SK-N-SH (cell line): ENCODE data around the gene REXO1. TPM values are rescaled to one million over a fixed set of nuclear protein-coding genes. Genes with fewer than 3 reads are reported as not detected.

Experiments used
- CTCF ChIA-PET: fragments of 300-600, 350-600 bp; formaldehyde crosslinking; extraction: SDS; loops from one replicate; lab custom pipeline; 2021; lab: Yijun Ruan, JAX
- POLR2A ChIA-PET: fragments of 350-600 bp; sonication (Branson Sonifier 250); formaldehyde crosslinking; extraction: SDS; loops from one replicate; lab custom pipeline; 2020; ENCODE audit warnings: antibody characterized with exemption, inconsistent platforms; lab: Yijun Ruan, JAX
- DNase-seq: peaks from one replicate; pipeline ENCODE4 v3.0.0; 2012
- H2AFZ ChIP-seq: fragments of 200-600 bp; sonication (generic); 2 replicates; pipeline ENCODE4 v1.8.1; 2016; ENCODE audit warnings: antibody characterized with exemption, mild to moderate bottlenecking, low read depth
- H3F3A ChIP-seq: fragments of 200-600 bp; sonication (generic); replicated peaks from 2 replicates; pipeline ENCODE3; 2016; ENCODE audit warnings: antibody characterized with exemption, mild to moderate bottlenecking; ENCODE audit not compliant: insufficient read depth
- H3K27ac ChIP-seq, 2 experiments: fragments of 200-500 bp in 1 of 2; fragments of 200-600 bp in 1 of 2; sonication (Bioruptor generic) in 1 of 2; sonication (generic), shearing (Covaris generic) in 1 of 2; 2 replicates each; pipeline versions ENCODE4 v1.5.1 to v1.6.1; 2014 to 2016; ENCODE audit warnings: low read depth in 2 of 2, inconsistent platforms in 1 of 2, low read length in 1 of 2, mild to moderate bottlenecking in 1 of 2, mixed read lengths in 1 of 2
- H3K27me3 ChIP-seq: fragments of 200-600 bp; sonication (generic), shearing (Covaris generic); 2 replicates; pipeline ENCODE4 v1.6.1; 2016; ENCODE audit warnings: mixed run types; ENCODE audit not compliant: insufficient read depth
- H3K36me3 ChIP-seq, 2 experiments: fragments of 200-500 bp in 1 of 2; fragments of 200-600 bp in 1 of 2; sonication (Bioruptor generic) in 1 of 2; sonication (generic) in 1 of 2; replicated peaks in 1 of 2; 2 replicates each; pipeline versions ENCODE3 to v1.5.1; 2014 to 2016; ENCODE audit warnings: low read length in 1 of 2, mild to moderate bottlenecking in 1 of 2; ENCODE audit not compliant: insufficient read depth in 2 of 2, control insufficient read depth in 1 of 2
- H3K4me1 ChIP-seq, 2 experiments: fragments of 200-500 bp in 1 of 2; fragments of 200-600 bp in 1 of 2; sonication (Bioruptor generic) in 1 of 2; sonication (generic), shearing (Covaris generic) in 1 of 2; 2 replicates each; pipeline versions ENCODE4 v1.5.1 to v1.6.1; 2014 to 2016; ENCODE audit warnings: low read depth in 1 of 2, low read length in 1 of 2, mixed run types in 1 of 2; ENCODE audit not compliant: insufficient read depth in 2 of 2, control insufficient read depth in 1 of 2
- H3K4me2 ChIP-seq: fragments of 200-600 bp; sonication (generic), shearing (Covaris generic); 2 replicates; pipeline ENCODE4 v1.6.1; 2017; ENCODE audit warnings: mixed run types
- H3K4me3 ChIP-seq, 2 experiments: fragments of 200-500 bp in 1 of 2; fragments of 200-600 bp in 1 of 2; sonication (Bioruptor generic) in 1 of 2; sonication (generic), shearing (Covaris generic) in 1 of 2; 2 replicates each; pipeline versions ENCODE4 v1.5.1 to v1.8.1; 2014 to 2016; ENCODE audit warnings: low read depth in 2 of 2, inconsistent platforms in 1 of 2, low read length in 1 of 2, mild to moderate bottlenecking in 1 of 2, mixed read lengths in 1 of 2, moderate library complexity in 1 of 2
- H3K79me2 ChIP-seq: fragments of 200-600 bp; sonication (generic); 2 replicates; pipeline ENCODE4 v1.8.1; 2017; ENCODE audit warnings: mild to moderate bottlenecking; ENCODE audit not compliant: insufficient read depth
- H3K9ac ChIP-seq: fragments of 200-600 bp; sonication (generic); 2 replicates; pipeline ENCODE4 v1.6.1; 2017; ENCODE audit warnings: mixed run types
- H3K9me2 ChIP-seq: fragments of 200-600 bp; sonication (generic); 2 replicates; pipeline ENCODE4 v1.6.1; 2017; ENCODE audit warnings: mixed run types
- H3K9me3 ChIP-seq: fragments of 200-600 bp; sonication (generic); 2 replicates; pipeline ENCODE4 v1.6.1; 2017; ENCODE audit warnings: mixed run types, mild to moderate bottlenecking, moderate library complexity
- H4K20me1 ChIP-seq: fragments of 200-600 bp; sonication (generic); 2 replicates; pipeline ENCODE4 v1.6.1; 2017; ENCODE audit warnings: mild to moderate bottlenecking, mixed run types; ENCODE audit not compliant: insufficient read depth
- CTCF ChIP-seq: fragments of 200-600 bp; sonication (generic); IDR thresholded peaks from 2 replicates; pipeline ENCODE4 v1.6.1; 2017; ENCODE audit warnings: antibody characterized with exemption, mild to moderate bottlenecking, moderate library complexity
- EP300 ChIP-seq, 2 experiments: IDR thresholded peaks; 2 replicates each; pipeline versions ENCODE4 v1.4.0 to v1.6.1; 2012; ENCODE audit warnings: borderline replicate concordance in 1 of 2, low read depth in 1 of 2, low read length in 1 of 2
- EZH2phosphoT487 ChIP-seq: fragments of 200-600 bp; sonication (generic); IDR thresholded peaks from 2 replicates; pipeline ENCODE4 v1.6.1; 2017; ENCODE audit warnings: low read depth, mixed run types, mild to moderate bottlenecking, antibody characterized with exemption, moderate library complexity, borderline replicate concordance
- FOSL2 ChIP-seq: IDR thresholded peaks from 2 replicates; pipeline ENCODE4 v1.4.0; 2012; ENCODE audit warnings: low read depth, mild to moderate bottlenecking, moderate library complexity, borderline replicate concordance
- FOXM1 ChIP-seq: IDR thresholded peaks from 2 replicates; pipeline ENCODE4 v1.4.0; 2012; ENCODE audit warnings: low read depth, mild to moderate bottlenecking
- MEF2A ChIP-seq: IDR thresholded peaks from 2 replicates; pipeline ENCODE4 v1.4.0; 2012; ENCODE audit warnings: low read depth, borderline replicate concordance
- NFIC ChIP-seq: IDR thresholded peaks from 2 replicates; pipeline ENCODE4 v1.4.0; 2012; ENCODE audit warnings: borderline replicate concordance
- NRF1 ChIP-seq: IDR thresholded peaks from 2 replicates; pipeline ENCODE4 v1.6.1; 2012; ENCODE audit warnings: low read depth, mild to moderate bottlenecking, low read length
- POLR2AphosphoS5 ChIP-seq: IDR thresholded peaks from 2 replicates; pipeline ENCODE4 v1.6.1; 2012; ENCODE audit warnings: low read depth, low read length
- RFX5 ChIP-seq: IDR thresholded peaks from 2 replicates; pipeline ENCODE4 v1.6.1; 2012; ENCODE audit warnings: mild to moderate bottlenecking, improper control_type of control experiment, low read length
- SIN3A ChIP-seq: IDR thresholded peaks from 2 replicates; pipeline ENCODE4 v1.6.1; 2012; ENCODE audit warnings: low read depth, mild to moderate bottlenecking, low read length, moderate library complexity, borderline replicate concordance
- SMC3 ChIP-seq: IDR thresholded peaks from 2 replicates; pipeline ENCODE4 v1.6.1; 2012; ENCODE audit warnings: low read depth, low read length, improper control_type of control experiment
- USF2 ChIP-seq: fragments of 150-350 bp; IDR thresholded peaks from 2 replicates; pipeline ENCODE4 v1.6.1; 2017; ENCODE audit warnings: antibody characterized with exemption, low read length, low read depth, borderline replicate concordance
- YY1 ChIP-seq: IDR thresholded peaks from 2 replicates; pipeline ENCODE4 v1.4.0; 2012; ENCODE audit warnings: low read depth, mild to moderate bottlenecking
- WGBS: methylation state at CpG from one replicate; pipeline ENCODE4 v1.1.6; 2017; ENCODE audit warnings: low lambda C conversion rate; 5-methylcytosine and 5-hydroxymethylcytosine counted together
- polyA plus RNA-seq, 3 experiments: library from polyadenylated mRNA; depleted of rRNA; stranded (reverse); fragments of >200 nt; gene quantifications; 2 replicates each; pipeline ENCODE4 v1.2.3, GENCODE V29; 2012
- TF ChIP-seq, protein P1 (sequence below): IDR thresholded peaks from 2 replicates; pipeline ENCODE4 v1.4.0; 2012; ENCODE audit warnings: low read depth, borderline replicate concordance
- TF ChIP-seq, protein P2 (sequence below): IDR thresholded peaks from 2 replicates; pipeline ENCODE4 v1.4.0; 2012; ENCODE audit warnings: low read depth
- TF ChIP-seq, protein P3 (sequence below): IDR thresholded peaks from 2 replicates; pipeline ENCODE4 v1.4.0; 2012; ENCODE audit warnings: low read depth, borderline replicate concordance

The REXO1 gene
- polyA plus RNA-seq, 1 of the 3 experiments (the other 2 are of a cell fraction), result 18.8 TPM

GRCh38 chr19:1813192-1814182 lies 34.8 kb downstream of the REXO1 start:
- Histone ChIP-seq H3K36me3 (peaks cover 0 to 29% of the 10 kb centered on the region in 2 experiments), H3K9ac (peak overlapping the region; percentile 75), H3K9me3 (no peaks in the 10 kb centered on the region), H3K9me2 (no peaks in the 10 kb centered on the region), H2AFZ (no peak overlapping the region; the same call in 1 of the 2 replicates), H3K27me3 (no peaks in the 10 kb centered on the region), H3K27ac (peak overlapping the region; percentile 48 to 69; a peak in 2 of 4 replicates), H3K4me3 (peak overlapping the region; percentile 54 to 71), H4K20me1 (no peaks in the 10 kb centered on the region), H3K79me2 (no peaks in the 10 kb centered on the region), H3F3A (peaks cover 4% of the 10 kb centered on the region), H3K4me1 (peaks cover 0 to 14% of the 10 kb centered on the region in 2 experiments; a peak in 1 of 4 replicates), H3K4me2 (peak overlapping the region; percentile 77)
- TF ChIP-seq NFIC, result no peak
- no peak for TF ChIP-seq SIN3A
- no peak for TF ChIP-seq YY1
- peak; percentile 4; the same call in 1 of the 2 replicates for TF ChIP-seq CTCF
- TF ChIP-seq SMC3, result no peak
- no peak for DNase-seq
- ChIA-PET POLR2A (no interaction called here), CTCF (interaction anchor here (0.6 to 3.4 kb wide), 8 partner anchors 13 to 137 kb away, joined by 3 to 33 read pairs (median 4); partner anchors contain the start of gene REXO1)
- WGBS, result 75% methylated on average over 18 of the region's 21 CpGs

DNA sequence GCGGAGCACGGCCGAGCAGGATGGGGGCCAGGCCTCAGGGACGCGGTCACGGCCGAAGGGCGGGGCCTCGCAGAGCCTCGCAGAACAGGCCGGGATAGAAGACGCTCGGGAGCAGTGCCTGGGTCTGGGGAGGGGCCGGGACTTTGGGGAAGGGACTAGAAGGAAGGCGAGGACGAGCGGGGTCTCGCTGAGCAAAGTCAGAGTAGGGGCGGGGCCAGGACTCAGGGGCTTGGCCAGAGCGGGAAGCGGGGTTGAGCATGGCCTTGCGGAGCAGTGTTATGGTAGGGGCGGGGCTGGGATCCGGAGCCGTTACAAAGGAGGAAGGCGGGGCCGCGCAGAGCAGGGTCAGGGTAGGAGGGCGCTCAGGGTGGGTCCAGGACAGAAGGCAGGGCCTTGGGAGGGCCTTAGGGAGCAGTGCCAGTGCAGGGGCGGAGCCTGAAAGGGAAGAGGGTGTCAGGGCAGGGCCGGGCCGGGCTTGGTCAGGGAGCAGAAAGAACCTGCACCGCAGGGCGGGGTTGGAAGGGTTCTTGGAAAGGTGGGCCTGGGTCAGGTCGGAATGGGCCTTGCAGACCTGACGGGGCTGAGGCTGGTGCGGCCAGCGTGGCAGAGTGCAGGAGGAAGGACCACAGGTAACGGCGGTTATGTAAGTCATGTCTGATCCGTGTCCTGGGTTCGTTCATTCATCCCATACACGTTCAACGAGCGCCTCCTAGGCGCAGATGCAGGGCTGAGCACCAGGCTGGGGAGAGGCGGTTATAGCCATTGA lies 35.7 kb downstream of the REXO1 start:
- ChIA-PET POLR2A (no interaction called here), CTCF (interaction anchor here (1.4 to 3.6 kb wide), 4 partner anchors 14 to 24 kb away, joined by 6 to 33 read pairs (median 15); no protein-coding TSS in a partner anchor)
- peak overlapping the region; percentile 75 for H3K9ac ChIP-seq
- peaks cover 4% of the 10 kb centered on the region for H3F3A ChIP-seq
- H4K20me1 ChIP-seq, result no peaks in the 10 kb centered on the region
- H3K9me2 ChIP-seq, result no peaks in the 10 kb centered on the region
- H3K79me2 ChIP-seq, result no peaks in the 10 kb centered on the region
- 1% methylated on average over 34 of the region's 47 CpGs for WGBS
- no peaks in the 10 kb centered on the region for H3K9me3 ChIP-seq
- H3K36me3 ChIP-seq, result peaks cover 0 to 20% of the 10 kb centered on the region in 2 experiments
- H3K4me3 ChIP-seq, result peak overlapping the region; percentile 54 to 71
- no peaks in the 10 kb centered on the region for H3K27me3 ChIP-seq
- peak; percentile 96 for DNase-seq
- H3K4me1 ChIP-seq, result peaks cover 0 to 14% of the 10 kb centered on the region in 2 experiments; a peak in 1 of 4 replicates
- H3K4me2 ChIP-seq, result peak overlapping the region; percentile 77
- peak overlapping the region; percentile 69 to 72 for H3K27ac ChIP-seq
- H2AFZ ChIP-seq, result peak overlapping the region; percentile 88; the same call in 1 of the 2 replicates
- TF ChIP-seq, protein P1, sequence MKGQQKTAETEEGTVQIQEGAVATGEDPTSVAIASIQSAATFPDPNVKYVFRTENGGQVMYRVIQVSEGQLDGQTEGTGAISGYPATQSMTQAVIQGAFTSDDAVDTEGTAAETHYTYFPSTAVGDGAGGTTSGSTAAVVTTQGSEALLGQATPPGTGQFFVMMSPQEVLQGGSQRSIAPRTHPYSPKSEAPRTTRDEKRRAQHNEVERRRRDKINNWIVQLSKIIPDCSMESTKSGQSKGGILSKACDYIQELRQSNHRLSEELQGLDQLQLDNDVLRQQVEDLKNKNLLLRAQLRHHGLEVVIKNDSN, result no peak
- no peak for TF ChIP-seq FOSL2
- TF ChIP-seq MEF2A, result no peak
- no peak for TF ChIP-seq USF2
- TF ChIP-seq, protein P2, sequence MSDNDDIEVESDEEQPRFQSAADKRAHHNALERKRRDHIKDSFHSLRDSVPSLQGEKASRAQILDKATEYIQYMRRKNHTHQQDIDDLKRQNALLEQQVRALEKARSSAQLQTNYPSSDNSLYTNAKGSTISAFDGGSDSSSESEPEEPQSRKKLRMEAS, result peak; percentile 58; the same call in 1 of the 2 replicates
- peak; percentile 21; the same call in 1 of the 2 replicates for TF ChIP-seq NRF1
- no peak for TF ChIP-seq EZH2phosphoT487
- TF ChIP-seq, protein P3, sequence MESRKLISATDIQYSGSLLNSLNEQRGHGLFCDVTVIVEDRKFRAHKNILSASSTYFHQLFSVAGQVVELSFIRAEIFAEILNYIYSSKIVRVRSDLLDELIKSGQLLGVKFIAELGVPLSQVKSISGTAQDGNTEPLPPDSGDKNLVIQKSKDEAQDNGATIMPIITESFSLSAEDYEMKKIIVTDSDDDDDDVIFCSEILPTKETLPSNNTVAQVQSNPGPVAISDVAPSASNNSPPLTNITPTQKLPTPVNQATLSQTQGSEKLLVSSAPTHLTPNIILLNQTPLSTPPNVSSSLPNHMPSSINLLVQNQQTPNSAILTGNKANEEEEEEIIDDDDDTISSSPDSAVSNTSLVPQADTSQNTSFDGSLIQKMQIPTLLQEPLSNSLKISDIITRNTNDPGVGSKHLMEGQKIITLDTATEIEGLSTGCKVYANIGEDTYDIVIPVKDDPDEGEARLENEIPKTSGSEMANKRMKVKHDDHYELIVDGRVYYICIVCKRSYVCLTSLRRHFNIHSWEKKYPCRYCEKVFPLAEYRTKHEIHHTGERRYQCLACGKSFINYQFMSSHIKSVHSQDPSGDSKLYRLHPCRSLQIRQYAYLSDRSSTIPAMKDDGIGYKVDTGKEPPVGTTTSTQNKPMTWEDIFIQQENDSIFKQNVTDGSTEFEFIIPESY, result no peak
- TF ChIP-seq FOXM1, result no peak
- no peak for TF ChIP-seq RFX5
- TF ChIP-seq EP300 (IDR thresholded peaks at IDR 0.05; ENCODE audit: borderline replicate concordance in 1 of 2, low read depth in 1 of 2, low read length in 1 of 2), result no peak
- TF ChIP-seq POLR2AphosphoS5, result peak; percentile 78
- TF ChIP-seq YY1, result no peak
